Suppressor macrophage (primary cell): ENCODE measurements around the gene LYPD5.
"Not testable (repeated sequence)": the region's sequence is repeated elsewhere in the genome, so short reads cannot be mapped to it uniquely, and the experiment has no call there.

ENCODE experiments used
- DNase-seq, 4 experiments: peaks; one replicate each; pipeline ENCODE4 v3.0.0-alpha.2; 2020 to 2022

Gene LYPD5

GRCh38 chr19:43777163-43777695 is 25.0 kb downstream of the LYPD5 start:
- DNase-seq, result peak; percentile 45 to 76 (median 65)

DNA sequence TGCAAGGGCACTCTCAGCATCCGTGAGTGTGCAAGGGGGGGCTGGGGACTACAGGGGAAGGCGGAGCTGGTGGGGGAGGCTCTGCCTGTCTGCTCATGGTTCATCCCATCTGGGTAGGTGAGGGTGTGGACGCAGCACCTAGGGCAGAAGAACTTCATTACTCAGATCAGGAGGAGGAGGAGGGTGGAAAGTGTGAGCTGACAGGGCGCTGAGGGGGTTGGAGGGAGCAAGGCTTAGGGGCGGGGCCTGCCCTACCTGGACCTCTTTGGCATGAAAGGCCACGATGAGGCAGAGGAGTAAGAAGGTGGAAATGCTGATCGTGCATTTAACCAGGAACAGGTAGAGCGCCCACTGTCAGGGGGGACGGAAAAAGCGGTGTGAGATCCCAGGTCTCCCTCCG is 26.0 kb downstream of the LYPD5 start:
- DNase-seq, result no peak

DNA sequence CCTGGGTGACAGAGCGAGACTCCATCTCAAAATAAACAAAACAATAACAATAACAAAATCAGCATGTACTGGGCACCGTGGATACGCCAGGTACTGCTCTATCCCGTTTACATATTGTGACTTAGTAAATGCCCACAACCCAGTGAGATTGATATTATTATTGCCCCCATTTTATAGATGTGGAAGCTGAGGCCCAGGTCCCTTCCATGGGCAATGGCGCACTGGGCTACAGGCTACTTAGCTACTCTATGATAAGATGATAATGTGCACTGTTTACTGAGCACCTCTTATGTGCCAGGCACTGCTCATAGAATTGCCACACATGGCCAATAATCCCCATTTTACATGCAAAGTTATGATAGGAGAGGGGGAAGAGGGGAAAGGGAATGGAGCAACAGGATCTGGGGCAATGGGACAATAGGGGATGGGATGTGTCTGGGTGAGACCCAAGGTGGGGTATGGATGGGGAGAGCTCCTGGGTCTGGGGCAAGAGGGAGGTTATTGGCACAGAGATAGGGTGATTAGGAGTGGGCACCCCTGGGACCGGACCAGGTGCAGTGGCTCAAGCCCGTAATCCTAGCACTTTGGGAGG is 26.9 kb downstream of the LYPD5 start:
- DNase-seq, result no peak

DNA sequence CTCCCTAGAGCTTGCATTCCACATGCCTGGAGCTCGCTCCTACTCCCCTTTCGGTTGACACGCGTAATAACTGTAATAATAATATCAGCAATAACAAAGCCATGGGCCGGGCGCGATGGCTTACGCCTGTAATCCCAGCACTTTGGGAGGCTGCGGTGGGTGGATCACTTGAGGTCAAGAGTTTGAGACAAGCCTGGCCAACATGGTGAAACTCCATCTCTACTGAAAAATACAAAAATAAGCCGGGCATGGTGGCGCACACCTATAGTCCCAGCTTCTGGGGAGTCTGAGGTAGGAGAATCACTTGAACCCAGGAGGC is 27.3 kb downstream of the LYPD5 start:
- not testable (repeated sequence) for DNase-seq

GRCh38 chr19:43774103-43774939 is 27.9 kb downstream of the LYPD5 start:
- peak; percentile 33 to 73 (median 50) for DNase-seq

GRCh38 chr19:43773725-43774102 is 28.5 kb downstream of the LYPD5 start:
- DNase-seq, result no peak

DNA sequence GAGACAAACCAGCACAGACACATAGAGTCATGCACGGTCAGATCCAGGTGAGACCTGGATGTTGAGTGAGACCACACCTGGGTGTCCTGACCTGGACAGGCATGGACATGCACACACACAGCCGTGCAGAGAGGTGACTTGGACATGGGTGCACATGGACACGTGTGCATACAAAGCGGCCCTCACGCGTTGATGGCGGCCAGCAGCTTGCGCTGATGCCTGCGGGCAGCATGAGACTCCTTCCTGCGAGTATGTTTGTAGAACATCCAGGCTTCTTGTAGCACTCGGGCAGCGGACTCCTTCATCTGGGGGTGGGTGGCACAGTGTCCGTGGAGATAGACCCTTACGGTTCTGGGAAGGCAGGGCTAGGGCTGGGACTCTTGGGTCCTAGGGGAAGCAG is 33.0 kb downstream of the LYPD5 start:
- no peak for DNase-seq

DNA sequence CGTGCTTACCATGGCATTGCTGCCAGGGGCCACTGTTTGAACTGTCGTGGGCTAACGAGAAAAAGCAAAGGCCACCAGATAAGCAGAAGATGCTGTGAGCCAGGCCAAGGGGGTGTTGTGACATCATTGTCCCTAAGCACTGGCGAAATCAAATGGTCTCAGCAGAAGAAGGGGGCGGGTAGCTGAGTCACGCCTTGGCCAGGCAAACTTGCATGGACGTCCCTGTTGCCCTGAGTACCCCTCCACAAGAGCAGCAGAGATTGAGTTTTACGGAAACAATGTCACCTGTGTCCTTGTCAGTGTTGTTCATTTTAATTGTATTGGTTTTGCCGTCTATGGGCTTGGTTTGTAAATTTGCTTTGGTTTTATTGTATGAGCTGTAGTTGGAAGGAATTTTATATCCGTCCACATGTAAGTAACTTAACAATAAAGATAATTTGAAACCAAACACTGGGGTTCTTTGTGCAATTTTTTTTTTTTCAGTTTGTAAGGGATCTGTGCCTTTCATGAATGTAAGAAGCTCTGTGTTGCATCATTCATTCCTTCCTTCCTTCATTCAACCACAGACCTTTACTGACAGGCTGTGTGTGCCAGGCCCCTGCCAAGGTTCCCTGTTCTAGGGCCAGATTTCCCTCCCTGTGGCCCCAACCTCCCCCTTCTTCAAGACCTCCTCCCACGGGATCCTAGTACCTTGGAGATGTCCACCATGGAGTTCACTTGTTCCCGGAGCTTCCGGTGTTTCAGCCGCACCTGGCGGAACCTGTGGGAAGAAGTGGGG is 33.8 kb downstream of the LYPD5 start:
- peak; percentile 81 to 92 (median 89) for DNase-seq

- DNase-seq, result no peak
Observed at GRCh38 chr19:43767818-43768217, 34.4 kb downstream of the LYPD5 start.

DNA sequence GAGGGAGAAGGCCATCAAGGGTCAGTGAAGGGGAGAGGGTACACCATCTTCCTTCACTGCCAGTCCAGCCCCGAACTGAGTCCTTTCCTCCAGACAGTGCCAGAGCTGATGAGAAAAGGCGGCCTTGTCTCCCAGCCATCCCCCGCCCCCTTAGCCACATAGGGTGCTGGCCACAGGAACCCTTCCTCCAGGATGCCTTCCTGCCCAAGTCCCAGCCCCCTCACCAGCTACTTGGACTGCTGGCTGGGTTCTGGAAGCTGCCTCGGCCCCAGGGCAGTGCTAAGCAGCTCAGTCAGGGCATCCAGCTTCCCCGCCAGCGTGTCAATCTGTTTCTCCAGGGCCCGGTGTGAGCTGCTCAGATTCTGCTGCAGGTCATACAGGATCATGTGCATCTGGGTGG is 34.9 kb downstream of the LYPD5 start:
- DNase-seq, result no peak

GRCh38 chr19:43766755-43767043 is 35.5 kb downstream of the LYPD5 start:
- DNase-seq, result no peak

DNA sequence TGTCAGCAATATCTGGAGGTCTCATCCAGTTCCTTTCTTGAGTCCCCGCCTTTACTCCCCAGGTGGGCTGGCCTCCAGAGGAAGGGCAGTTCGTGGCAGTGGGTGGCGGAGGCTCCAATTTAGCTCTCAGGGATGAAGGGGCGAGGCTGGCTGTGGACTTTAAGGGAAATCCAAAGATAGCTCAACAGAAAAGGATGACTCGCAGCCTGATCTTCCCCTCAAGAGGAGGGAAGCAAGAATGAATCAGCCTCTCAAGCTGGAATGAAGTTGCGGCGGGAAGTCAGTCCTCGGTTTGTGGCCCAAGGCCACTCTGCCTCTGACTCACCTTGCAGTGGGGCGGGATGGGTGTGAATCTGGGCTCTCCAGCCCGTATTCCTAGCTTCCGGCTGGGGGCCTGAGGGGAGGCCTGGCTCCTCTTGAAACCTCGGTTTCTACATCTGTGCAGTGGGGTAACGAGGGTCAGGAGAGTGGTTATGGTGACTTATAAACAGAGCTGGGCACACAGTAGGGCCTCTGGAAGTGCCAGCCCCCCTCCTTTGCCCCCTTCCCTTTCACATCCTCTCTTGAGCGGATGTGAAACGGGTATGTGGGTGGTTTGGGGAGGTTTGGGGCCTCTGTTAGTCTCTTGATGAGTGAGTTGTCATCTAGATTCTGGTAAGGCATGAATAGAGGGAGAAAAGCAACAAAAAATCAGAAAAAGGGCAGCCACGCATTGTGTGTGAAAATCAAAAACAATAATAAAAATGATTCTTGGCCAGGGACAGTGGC is 37.0 kb downstream of the LYPD5 start:
- DNase-seq, result peak; percentile 90 to 96 (median 93)

GRCh38 chr19:43764684-43765083 is 37.6 kb downstream of the LYPD5 start:
- not testable (repeated sequence) for DNase-seq

- peak; percentile 84 to 96 (median 94) for DNase-seq
Observed at GRCh38 chr19:43763473-43763939, 38.7 kb downstream of the LYPD5 start.

- no peak for DNase-seq
Observed at GRCh38 chr19:43762814-43763213, 39.4 kb downstream of the LYPD5 start.

DNA sequence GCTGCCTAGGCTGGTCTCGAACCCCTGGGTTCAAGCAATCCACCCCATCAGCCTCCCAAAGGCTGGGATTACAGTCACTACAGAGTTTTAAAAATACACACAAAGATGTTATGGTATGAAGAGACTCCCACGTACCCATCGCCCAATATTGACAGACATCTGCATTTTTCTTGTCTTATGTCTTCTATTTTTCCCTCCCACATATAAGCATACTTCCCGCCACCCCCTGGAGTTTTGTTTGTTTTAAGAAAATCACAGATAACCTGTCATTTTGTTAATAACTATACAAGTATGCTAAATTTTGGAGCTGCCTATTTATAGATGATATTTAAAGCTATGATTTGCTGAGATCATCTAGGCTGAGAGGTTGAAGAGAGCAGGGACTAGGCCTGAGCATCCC is 41.3 kb downstream of the LYPD5 start:
- DNase-seq, result no peak

DNA sequence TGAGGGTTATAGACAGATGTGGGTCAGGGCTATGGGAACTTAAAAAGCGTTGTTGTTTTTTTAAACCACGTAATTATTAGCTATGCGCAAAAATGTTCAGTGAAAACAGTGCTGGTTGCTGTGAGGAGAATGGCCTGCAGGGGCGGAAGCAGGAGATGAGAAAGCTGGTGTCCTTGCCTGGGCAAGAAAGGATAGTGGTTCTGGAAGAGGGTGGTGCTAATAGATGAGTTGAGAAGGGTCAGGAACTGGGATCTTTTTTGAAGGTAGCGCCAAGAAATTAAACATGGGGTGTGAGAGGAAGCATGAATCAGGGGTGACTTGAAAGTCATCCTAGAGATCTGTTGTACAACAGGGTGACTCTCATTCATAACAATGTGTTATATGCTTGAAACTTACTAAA is 42.7 kb downstream of the LYPD5 start:
- peak in 3 of 4 experiments; percentile 28 to 35 (median 28) for DNase-seq

- peak; percentile 93 to 97 (median 94) for DNase-seq
Observed at GRCh38 chr19:43755256-43755801, 46.9 kb downstream of the LYPD5 start.

DNA sequence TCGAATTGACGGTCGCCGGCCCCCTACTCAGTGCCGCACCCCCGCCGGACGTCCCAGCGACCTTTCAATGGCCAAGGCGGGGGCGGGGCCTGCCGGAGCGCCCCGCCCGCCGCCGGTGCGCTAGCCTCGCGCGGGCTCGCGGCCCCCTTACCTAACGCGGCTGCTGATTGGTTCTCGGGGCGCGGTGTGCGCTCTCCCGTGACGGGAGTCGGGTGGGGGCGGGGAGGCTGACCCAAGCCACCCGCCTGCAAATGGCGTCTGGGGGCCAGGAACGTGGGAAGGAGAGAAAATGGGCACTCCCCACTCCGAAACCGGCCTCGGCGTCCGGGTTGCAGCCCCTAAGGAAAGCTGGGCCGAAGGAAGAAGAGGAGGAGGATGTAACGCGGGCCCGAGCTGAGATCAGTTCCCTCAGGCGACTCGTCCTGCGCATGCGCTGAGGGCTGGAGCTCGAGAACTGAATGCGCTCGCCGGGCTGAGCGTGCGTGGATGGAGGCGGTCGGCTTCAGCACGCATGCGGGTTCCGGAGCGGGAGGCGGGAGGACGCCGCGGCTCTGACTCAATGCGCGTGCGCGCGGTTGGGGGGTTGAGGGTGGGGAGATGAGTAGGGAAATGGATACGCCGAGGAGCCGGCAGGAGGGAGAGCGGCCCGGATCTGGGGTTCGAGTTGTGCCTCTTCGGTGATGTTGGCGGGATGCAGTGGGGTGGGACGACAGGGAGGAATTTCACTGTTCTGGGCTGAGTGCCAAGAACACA is 47.6 kb downstream of the LYPD5 start, which contains the start of gene SMG9:
SMG9 (minus strand) TSS at position 460 of the 753 bp plus-strand sequence. CDS start 4,221 bp downstream, outside the sequence.
- peak; percentile 99 to 100 (median 100) for DNase-seq

DNA sequence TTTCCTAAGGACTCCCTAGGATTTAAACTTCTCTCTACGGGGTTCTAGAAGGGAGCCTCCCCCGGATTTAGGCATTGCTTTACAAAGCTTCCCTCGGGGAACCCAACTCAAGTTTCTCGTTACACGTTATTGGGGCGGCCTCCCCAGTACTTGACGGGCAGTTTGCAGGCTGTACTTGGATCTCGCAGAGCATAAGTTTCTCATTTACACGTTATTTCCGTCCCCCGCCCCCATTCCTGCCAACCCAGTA is 48.1 kb downstream of the LYPD5 start:
- DNase-seq, result no peak

- DNase-seq, result no peak
Observed at GRCh38 chr19:43752287-43752875, 49.9 kb downstream of the LYPD5 start.
